ENCODE results near the gene GMPS. TPM values are rescaled to one million over a fixed set of nuclear protein-coding genes. Genes with fewer than 3 reads are reported as not detected.

Gene GMPS
- total RNA-seq, 1 experiment from 2014 or later: 137 TPM

DNA sequence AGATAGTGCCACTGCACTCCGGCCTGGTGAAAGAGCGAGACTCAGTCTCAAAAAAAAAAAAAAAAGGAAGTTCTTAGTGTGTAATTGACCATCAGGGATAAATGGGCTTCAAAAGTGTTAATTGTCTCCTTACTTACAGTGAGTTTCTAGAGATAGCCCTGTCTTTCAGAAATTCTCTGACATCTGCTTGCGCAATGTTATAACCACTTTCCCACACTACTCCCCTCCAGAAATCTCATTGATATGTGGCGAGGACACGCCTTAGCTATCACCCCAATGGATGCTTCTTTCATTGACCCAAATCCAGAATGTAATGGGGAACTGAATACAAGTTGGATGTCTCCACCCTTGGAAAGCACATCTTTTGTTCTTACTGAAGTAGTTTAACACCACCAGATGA, 70.9 kb downstream of the GMPS start:
- no TSS peak for BruUV-seq (replicated peaks)
- POLR2A ChIA-PET: no interaction called here
- peaks cover 32% of the 10 kb centered on the region for H3K36me3 ChIP-seq (ENCODE audit: control insufficient read depth, insufficient read depth, low read length)
- in situ Hi-C loops (cut with HindIII; ENCODE audit: low pct_unique_long_range_greater_than_20kb, low sequenced_read_pairs): no loop called here
- no peak overlapping the region for H3K4me3 ChIP-seq (ENCODE audit: low read depth in 2 of 2, low read length in 2 of 2)
- ATAC-seq: no peak
- no peak for DNase-seq (ENCODE audit: low read depth, low spot score)
- no peak overlapping the region for H3K27ac ChIP-seq (ENCODE audit: low read length)
- no peaks in the 10 kb centered on the region for H3K4me1 ChIP-seq (ENCODE audit: control insufficient read depth, insufficient read depth, low read length)
- H3K9me3 ChIP-seq (ENCODE audit: control insufficient read depth, insufficient read depth, low read depth, low read length): no peaks in the 10 kb centered on the region
- intact Hi-C loops (cut with micrococcal nuclease; ENCODE audit: unreplicated experiment): no loop called here
- H3K27me3 ChIP-seq (ENCODE audit: control insufficient read depth, insufficient read depth, low read length): no peaks in the 10 kb centered on the region
- CTCF ChIA-PET: no interaction called here
- TF ChIP-seq TCF7L2 (IDR thresholded peaks at IDR 0.05; ENCODE audit: low read depth, low read length): no peak
- TF ChIP-seq CTCF (IDR thresholded peaks at IDR 0.05): no peak
- no peak for TF ChIP-seq REST (IDR thresholded peaks at IDR 0.05; ENCODE audit: insufficient read depth in 1 of 2, low read depth in 2 of 2, low read length in 1 of 2)
- TF ChIP-seq SIN3A (IDR thresholded peaks at IDR 0.05; ENCODE audit: borderline replicate concordance, insufficient read depth, low read depth, low read length): no peak
- no peak for TF ChIP-seq POLR2AphosphoS5 (IDR thresholded peaks at IDR 0.05; ENCODE audit: low read depth, low read length)

DNA sequence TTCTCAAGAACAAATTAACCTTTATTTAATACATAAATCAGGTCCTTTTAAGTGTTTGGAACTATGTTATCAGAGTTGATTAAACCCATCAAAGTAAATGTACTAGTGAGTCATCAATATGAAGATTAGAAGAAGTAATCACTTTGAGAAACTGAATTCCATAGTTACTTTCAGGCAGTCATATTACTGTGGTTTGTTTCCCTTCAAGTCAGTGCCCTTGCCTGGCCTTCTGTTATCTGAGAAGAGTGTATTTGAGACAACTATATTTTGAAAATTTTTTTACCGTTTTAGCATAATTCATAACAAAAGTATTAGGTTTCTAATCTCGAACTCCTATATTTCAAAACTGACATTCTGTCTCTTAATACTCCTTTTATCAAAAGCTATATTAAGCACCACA, 73.6 kb downstream of the GMPS start:
- no TSS peak for BruUV-seq (replicated peaks)

More for the DNA sequence above, 73.6 kb downstream of the GMPS start:
- intact Hi-C loops (cut with micrococcal nuclease; ENCODE audit: unreplicated experiment) (no loop called here), in situ Hi-C loops (cut with HindIII; ENCODE audit: low pct_unique_long_range_greater_than_20kb, low sequenced_read_pairs) (no loop called here)
- H3K36me3 ChIP-seq (ENCODE audit: control insufficient read depth, insufficient read depth, low read length): peaks cover 6% of the 10 kb centered on the region
- H3K27me3 ChIP-seq (ENCODE audit: control insufficient read depth, insufficient read depth, low read length): no peaks in the 10 kb centered on the region
- POLR2A ChIA-PET: no interaction called here
- no peaks in the 10 kb centered on the region for H3K9me3 ChIP-seq (ENCODE audit: control insufficient read depth, insufficient read depth, low read depth, low read length)
- CTCF ChIA-PET: no interaction called here
- no peak overlapping the region for H3K27ac ChIP-seq (ENCODE audit: low read length)
- no peak for DNase-seq (ENCODE audit: low read depth, low spot score)
- TF ChIP-seq REST (IDR thresholded peaks at IDR 0.05; ENCODE audit: insufficient read depth in 1 of 2, low read depth in 2 of 2, low read length in 1 of 2): no peak
- no peak for TF ChIP-seq TCF7L2 (IDR thresholded peaks at IDR 0.05; ENCODE audit: low read depth, low read length)
- no peak for TF ChIP-seq POLR2AphosphoS5 (IDR thresholded peaks at IDR 0.05; ENCODE audit: low read depth, low read length)
- TF ChIP-seq SIN3A (IDR thresholded peaks at IDR 0.05; ENCODE audit: borderline replicate concordance, insufficient read depth, low read depth, low read length): no peak
- no peak for TF ChIP-seq CTCF (IDR thresholded peaks at IDR 0.05)
- H3K4me1 ChIP-seq (ENCODE audit: control insufficient read depth, insufficient read depth, low read length): no peaks in the 10 kb centered on the region
- no peak for ATAC-seq
- H3K4me3 ChIP-seq (ENCODE audit: low read depth in 2 of 2, low read length in 2 of 2): no peak overlapping the region

Data from Panc1 (cell line).